ENCODE data around the gene ATP1B3.
"Not testable (repeated sequence)": the region's sequence is repeated elsewhere in the genome, so short reads cannot be mapped to it uniquely, and the experiment has no call there.

The ATP1B3 gene

DNA sequence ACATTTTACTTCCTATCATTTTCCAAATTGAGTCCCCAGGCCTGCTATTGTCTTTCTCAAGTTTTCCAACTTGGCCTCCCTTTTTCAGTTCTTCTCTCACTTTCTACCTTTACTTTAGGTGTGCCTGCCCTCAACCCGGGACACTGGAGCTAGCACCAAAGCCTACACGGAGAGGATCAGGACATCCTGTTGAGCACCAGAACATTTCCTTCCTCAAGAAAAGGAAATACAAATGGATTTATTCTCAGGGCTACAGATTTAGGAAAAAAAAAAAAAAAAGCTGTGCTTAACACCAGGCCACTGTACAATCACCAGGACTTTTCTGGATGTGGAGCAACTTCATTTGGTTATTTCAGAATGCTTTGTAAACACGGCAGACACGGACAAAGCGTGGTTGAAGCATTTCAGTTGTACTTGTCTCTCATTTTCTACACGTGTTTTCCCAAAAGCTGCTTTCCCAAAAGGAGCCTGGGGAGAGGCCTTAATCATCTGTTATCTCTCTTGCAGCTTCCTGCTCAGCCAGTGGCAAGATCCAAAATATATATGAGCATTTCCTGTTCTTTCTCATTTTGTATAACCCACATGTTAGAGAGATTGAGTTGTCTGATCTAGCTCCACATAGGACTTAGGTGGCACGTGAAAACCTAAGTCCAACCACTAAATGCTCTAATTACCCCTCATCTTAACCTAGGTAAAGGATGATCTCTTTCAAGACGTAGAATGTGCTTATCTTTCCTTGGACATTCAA lies 15.5 kb upstream of the ATP1B3 start:
- DNase-seq: no peak

GRCh38 chr3:141862279-141862816 lies 14.1 kb upstream of the ATP1B3 start:
- no peak for DNase-seq

DNA sequence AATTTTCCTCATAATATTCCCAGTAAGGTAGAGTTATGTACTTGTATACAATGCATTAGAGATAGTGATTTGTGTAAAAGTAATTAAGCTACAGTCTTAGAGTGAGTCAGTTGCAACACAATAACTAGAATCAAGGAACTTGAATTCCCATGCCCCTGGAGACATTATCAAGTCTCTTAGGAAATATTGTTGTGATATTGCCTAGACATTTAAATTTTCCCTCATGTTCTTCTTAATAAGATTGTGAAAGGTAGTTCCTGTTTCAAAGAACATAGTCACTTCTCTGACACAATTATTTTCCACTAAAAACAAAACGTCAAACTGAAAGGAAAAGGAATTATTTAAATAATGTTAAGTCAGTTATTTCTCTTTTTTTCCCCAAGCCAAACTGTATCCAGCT lies 13.0 kb upstream of the ATP1B3 start:
- peak; percentile 88 for DNase-seq

DNA sequence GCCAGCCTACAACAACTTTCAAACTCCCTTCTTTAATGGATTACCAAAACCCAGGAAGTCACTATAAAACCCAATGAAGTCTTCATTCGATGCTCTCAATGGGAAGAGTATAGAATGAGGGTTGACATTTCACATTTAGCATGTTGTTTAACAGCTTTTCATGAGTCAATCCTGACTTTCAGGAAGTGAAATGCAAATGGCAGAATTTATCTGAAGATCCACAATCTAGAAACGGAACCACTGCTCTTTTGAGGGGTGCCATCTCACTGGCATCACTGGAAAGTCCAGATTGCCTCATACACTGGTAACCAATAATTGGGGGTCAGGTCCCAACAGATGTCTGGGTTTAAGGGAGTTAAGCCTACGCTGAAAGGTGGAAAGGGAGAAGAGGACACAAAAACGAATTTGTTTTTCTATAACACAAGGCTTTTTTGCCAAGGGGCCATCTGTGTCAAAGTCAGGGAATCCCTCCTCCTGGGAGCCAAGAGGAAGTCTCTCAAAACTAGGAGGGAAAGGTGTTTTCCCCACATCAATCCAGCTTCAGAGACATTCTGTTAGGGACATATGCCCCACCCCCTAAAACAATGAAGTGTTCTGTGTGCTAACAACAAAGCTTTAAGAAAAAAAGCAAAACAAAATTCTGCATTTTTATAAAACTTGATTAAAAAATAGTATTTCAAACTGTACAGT lies 12.0 kb upstream of the ATP1B3 start:
- peak; percentile 18 for DNase-seq

DNA sequence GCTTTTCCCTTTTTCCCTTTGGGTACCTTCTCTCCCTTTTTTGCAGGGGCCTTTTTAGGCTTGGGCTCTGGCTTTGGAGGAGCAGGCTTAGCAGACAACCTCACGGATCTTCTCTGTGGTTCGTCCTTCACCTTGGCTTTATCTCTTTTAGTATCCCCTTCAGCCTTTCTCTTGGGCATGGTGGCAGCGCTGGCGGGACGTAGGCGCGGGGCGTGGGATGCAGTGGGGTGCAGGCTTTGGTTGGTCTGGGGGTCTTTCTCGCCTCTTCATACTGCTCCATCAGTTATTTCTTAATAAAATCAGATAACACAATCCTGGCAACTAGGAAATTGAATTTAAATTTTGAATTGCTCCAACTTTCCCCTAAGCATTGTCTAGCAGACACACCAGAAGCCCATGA lies 11.3 kb upstream of the ATP1B3 start:
- DNase-seq: no peak

DNA sequence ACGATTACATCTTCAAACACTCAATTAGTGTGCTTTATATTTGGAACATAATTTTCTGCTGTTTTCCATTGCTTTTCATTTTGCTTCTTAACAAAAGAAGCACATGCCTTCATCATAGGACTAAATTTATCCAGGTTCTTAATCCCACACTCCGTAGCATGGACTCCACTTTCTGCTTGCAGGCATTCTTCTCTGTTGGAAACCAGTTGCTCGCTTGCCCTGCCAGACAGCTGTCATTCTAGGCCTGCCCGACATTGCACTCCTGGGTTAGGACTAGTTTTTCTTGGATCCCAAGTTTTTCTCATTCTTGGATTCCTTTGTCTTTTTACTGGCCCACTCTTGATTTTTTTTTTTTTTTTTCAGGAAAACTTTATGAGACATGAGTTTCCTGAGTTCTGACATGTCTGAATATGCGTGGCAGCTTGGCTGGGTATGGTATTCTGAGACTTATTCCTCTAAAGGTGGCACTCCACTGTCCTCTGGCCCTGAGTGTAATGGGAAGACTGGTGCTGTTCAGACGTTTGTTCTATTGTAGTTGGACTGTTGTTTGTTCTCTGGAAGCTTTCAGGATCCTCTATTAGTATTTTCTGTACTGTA lies 6.3 kb upstream of the ATP1B3 start:
- no peak for DNase-seq

DNA sequence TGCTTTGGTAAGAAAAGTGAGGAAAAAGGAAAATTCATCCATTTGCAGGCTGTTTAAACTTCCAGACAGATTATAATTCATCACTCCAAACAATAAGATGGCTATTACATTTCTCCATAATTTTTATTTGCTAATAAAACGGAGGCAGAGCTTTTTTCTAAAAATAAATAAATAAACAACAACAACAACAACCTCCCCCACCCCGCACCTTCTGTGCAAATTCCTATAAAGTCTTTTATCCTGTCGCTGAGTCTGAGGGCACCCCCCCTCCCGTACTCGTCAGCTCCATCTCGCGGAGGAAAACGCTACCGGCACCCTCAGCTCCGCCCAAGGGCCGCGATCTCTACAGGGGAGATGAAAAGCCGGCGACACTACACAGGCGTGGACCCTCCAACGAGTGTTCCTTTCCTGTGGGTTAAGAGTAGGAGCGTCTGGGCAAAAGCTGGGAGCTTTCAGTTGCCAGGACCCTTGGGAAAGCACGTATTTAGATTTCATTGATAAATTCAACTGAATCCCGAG lies 1.0 kb upstream of the ATP1B3 start:
- DNase-seq: peak; percentile 66

GRCh38 chr3:141875893-141876380 lies 506 bp upstream of the ATP1B3 start:
- DNase-seq: peak; percentile 77

DNA sequence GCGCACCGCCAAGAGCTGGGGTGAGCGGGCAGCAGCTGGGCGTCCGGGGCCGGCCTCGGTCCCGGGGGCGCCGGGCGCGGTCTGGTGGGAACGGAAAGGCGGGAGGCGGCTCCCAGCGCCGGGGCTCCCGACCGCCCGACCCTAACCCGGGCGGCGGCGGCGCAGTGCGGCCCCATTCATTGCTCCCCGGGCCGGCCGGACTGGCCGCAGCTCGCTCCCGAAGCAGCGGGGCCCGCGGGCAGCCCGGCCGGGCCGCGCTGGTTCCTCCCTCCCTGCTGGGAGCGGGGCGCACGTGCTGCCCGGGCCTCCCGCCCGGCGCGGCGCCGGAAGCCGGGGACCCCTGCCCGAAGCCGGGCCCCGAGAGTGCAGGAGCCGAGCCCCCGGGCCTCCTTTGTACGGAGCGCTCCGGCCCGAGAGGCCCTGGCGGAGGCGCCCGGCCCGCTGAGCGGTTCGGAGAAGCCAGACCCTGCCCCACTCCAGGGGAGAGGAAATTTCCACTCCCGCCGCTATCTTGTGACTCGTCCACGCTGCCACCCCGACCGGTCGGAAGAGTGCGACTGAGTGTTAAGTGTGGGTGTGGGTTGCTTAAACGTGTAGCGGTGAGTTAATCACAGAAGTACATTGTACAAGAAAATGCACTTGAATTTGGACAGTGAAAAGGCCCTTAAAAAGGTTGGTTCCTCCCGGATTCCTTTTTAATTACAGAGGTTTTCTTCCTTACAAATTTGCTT lies 613 bp downstream of the ATP1B3 start:
- no peak for DNase-seq

GRCh38 chr3:141877911-141878310 lies 1.5 kb downstream of the ATP1B3 start:
- DNase-seq: no peak

DNA sequence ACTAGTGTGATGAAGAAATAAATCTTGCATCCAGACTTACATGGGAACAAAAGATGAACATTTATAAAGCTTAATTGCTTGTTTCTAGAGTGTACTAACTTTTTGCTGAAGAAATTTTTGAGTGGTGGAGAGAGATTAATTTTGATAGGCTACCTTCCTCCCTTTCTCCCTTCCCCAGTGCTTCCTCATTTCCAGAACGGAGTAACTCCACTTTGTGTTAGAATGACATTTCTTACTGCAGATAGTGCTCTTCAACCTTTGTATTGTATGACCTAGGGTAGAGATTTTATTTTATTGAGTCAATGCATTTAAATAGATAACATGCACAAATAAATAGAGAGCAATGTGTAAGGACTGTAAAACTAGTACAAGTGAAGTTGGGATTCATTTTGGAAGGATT lies 1.9 kb downstream of the ATP1B3 start:
- DNase-seq: peak; percentile 22

- DNase-seq: no peak
These were observed 2.4 kb downstream of the ATP1B3 start for GRCh38 chr3:141878817-141879216.

DNA sequence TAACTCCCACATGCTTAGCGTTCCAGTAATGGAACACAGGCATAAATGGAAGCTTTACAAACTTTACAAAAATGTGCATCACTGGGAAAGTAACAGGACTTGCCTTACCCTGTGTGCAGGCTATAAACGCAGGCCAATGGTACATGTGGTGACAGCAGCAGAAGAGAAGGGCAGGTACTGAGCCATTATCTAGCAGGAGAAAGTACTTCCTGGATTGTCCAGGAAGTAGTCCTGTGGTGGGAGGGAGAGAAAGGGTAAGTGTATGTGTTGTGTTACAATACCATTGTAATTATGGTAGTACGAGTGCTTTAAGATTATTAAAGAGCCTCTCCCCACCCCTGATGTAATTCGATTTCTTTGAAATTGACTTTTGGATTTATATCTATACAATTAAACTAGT lies 5.3 kb downstream of the ATP1B3 start:
- DNase-seq: peak; percentile 6

GRCh38 chr3:141887051-141887450 lies 10.6 kb downstream of the ATP1B3 start:
- DNase-seq: no peak

GRCh38 chr3:141888548-141888947 lies 12.1 kb downstream of the ATP1B3 start:
- not testable (repeated sequence) for DNase-seq

DNA sequence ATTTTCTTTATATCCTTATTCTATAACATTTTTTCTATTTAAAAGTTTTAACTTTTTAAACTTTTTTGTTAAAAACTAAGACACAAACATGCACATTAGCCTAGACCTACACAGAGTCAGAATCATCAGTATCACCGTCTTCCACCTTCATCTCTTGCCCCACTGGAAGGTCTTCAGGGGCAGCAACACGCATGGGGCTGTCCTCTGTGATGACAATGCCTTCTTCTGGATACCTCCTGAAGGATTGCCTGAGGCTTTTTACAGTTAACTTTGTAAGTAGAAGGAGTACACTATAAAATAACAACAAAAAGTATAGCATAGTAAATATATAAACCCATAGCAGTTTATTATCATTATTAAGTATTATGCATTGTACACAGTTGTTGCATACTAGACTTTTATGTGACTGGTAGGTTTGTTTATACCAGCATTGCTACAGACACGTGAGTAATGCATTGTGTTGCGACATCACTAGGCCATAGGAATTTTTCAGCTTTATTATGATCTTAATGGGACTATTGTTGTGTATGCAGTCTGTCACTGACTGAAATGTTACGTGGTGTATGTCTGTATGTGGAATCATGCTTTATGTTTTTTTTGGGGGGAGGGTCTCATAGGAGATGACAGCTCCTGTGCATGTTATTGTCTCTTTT lies 18.2 kb downstream of the ATP1B3 start:
- DNase-seq: peak; percentile 58

DNA sequence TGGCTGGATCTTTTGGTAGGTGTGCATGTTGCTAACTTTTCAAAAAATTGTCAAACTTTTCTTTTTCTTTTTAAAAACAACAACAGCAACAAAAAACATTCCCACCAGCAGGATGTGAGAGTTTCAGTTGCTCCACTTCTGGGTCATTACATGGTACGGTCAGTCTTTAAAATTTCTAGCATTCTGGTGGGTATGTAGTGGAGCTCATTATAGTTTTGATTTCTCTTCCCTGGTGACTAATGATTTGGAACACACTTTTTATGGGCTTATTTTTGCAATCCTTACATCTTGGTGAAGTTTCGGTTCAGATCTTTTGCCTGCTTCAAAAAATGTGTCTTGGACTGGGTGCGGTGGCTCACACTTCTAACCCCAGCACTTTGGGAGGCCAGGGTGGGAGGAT lies 19.3 kb downstream of the ATP1B3 start:
- no peak for DNase-seq

- no peak for DNase-seq
These were observed 22.5 kb downstream of the ATP1B3 start for GRCh38 chr3:141898908-141899307.

DNA sequence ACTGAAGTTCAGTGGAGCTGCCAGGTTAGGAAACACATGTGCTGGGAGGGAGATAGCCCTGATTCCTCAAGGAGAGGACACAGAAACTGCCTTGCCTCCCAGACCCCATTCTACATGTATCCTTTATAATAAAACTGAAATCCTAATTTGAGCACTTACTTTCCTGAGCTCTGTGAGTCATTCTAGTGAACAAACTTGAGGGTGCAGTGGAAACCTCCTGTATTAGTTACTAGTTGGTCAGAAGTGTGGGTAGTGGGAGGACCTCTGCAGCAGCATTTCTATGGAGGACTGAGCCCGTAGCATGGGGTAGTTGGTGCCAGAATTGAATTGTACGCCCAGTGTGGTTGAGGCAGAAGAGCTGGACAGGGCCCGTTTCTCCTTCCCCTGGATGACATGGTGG lies 23.9 kb downstream of the ATP1B3 start:
- DNase-seq: no peak

GRCh38 chr3:141901914-141902313 lies 25.5 kb downstream of the ATP1B3 start:
- peak; percentile 51 for DNase-seq

GRCh38 chr3:141904203-141904602 lies 27.8 kb downstream of the ATP1B3 start:
- DNase-seq: no peak

- DNase-seq: no peak
These were observed 28.7 kb downstream of the ATP1B3 start for GRCh38 chr3:141905129-141905528.

Data from MV-4-11 (cell line).